Measurements from ENCODE around the gene KLC1. TPM values are rescaled to one million over a fixed set of nuclear protein-coding genes. Genes with fewer than 3 reads are reported as not detected.

The KLC1 gene
- total RNA-seq, 1 donor, result 212 TPM

DNA sequence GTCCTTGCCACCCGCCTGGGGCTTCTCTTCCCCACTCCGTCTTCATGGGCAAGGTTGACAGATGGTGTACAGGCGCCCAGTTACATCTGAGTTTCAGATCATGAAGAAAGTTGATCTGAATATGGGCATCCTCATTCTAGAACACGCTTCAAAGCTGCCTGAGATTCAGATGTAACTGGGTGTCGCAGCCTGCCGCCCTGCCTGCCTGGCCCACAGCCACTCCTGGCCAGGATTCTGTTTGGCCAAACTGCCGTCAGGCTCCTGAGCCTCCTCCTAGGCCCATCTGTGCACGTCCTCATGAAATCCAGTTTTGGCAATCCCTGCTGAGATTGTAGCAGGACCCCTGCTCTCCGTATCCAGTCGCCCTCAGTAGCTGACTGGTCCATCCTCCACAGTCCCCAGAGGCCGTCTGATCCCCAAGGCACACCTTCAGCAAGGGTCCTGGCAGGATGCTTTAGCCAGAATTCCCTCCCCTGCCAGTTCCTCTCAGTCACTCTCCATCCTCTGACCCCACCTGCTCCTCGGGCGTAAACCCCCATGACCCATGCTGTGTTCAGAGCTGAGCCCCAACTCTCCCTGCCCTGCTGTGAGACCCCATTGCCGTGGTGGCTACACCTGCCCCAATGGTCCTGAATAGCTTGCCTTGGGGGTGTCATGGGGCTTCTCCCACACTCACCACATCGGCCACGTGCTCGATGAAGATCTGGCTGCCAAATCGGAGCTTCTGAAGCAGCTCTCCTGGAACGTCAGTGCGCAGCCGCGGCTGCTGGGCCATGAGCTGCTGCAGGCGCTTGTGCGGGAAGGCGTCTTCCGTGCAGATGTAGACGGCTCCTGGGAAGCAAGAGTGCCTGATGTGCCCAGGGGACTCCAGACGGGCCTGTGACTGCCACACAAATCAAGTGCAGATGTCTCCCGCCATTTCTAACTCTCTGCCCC is 73.8 kb downstream of the KLC1 start:
- TF ChIP-seq, protein P1, sequence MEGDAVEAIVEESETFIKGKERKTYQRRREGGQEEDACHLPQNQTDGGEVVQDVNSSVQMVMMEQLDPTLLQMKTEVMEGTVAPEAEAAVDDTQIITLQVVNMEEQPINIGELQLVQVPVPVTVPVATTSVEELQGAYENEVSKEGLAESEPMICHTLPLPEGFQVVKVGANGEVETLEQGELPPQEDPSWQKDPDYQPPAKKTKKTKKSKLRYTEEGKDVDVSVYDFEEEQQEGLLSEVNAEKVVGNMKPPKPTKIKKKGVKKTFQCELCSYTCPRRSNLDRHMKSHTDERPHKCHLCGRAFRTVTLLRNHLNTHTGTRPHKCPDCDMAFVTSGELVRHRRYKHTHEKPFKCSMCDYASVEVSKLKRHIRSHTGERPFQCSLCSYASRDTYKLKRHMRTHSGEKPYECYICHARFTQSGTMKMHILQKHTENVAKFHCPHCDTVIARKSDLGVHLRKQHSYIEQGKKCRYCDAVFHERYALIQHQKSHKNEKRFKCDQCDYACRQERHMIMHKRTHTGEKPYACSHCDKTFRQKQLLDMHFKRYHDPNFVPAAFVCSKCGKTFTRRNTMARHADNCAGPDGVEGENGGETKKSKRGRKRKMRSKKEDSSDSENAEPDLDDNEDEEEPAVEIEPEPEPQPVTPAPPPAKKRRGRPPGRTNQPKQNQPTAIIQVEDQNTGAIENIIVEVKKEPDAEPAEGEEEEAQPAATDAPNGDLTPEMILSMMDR (IDR thresholded peaks at IDR 0.05; ENCODE audit: insufficient read depth, low read length), result no peak
- H3K4me3 ChIP-seq (ENCODE audit: low read depth, low read length), result no peak overlapping the region
- no peak for DNase-seq (ENCODE audit: low read depth)

DNA sequence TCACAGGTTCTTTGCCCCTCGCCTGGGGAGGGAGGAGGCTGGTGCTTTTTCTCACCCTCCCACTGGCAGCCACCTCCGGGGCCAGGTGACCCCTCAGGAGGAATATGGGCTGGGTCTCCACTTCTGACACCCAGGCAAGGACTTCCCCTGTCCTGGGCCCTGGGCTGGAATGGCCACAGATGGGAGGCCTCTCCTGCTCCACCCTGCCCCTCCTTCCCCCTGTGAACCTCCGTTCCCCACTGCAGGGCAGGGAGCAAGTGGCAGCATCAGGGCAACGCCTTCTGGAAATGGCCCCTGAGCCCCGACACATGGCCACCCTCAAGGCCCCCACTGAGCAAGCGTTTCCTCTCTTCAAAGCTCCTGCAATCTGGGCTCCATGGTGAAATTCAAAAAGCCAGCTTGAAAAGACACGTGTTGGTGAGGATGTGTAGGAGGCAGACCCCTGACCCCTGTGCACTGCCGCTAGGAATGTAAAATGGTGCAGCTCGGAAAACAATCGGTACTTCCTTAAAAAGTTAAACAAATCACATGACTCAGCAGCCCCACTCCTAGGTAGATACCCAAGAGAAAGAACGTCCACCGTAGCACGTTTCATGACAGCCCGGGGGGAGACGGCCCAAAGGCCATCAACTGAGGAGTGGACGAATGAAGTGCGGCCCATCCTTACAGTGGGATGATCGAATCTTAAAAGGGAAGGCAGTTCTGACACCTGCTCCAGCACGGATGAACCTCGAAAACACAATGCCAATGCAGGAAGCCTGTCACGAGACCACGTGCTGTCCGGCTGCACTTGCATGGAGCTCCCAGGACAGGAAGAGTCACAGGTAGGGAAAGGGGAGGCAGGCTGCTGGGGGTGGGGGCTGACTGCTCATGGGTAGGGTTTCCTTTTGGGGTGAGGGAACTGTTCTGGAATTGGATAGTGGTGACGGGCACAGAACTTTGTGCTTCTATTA is 74.7 kb downstream of the KLC1 start:
- DNase-seq (ENCODE audit: low read depth), result no peak
- no peak overlapping the region for H3K4me3 ChIP-seq (ENCODE audit: low read depth, low read length)
- TF ChIP-seq, protein P1 (IDR thresholded peaks at IDR 0.05; ENCODE audit: insufficient read depth, low read length), result no peak

DNA sequence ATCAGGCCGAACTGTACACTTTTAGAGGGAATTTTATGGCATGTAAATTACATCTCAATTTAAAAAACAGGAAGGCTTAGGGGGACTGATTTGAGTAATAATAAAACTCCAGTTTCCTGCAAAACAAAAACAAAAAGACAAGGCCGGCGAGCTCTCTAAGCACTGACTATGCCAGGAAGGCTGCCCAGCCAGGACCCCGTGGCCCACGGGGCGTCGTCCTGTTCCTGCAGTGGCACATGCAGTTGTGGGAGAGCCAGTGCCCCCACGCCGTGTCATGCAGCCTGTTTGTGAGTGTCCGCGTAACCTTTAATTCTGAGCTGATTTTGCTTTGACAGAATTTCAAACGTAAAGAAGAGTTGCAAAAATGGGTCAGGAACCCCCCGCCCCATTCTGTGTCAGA is 75.7 kb downstream of the KLC1 start:
- TF ChIP-seq, protein P1 (IDR thresholded peaks at IDR 0.05; ENCODE audit: insufficient read depth, low read length), result no peak
- no peak overlapping the region for H3K4me3 ChIP-seq (ENCODE audit: low read depth, low read length)
- DNase-seq (ENCODE audit: low read depth), result no peak

DNA sequence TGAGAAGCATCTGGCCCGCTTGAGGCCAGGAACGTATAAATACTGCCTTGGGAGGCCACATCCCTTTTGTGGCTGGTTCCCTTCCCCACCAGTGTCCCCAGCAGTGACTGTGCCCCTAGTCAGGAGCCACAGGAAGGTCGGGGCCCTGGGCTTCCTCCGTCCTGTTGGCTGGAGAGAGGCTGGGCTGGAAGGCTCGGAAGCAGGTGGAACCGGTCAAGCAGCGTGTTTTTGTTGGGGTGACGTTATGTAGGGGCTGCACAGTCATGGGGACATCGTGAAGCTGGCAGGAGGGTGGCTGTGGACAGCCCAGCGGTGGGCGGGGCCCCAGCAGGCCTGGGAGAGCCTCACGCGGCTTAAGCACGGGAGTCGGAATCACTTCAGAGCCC is 76.1 kb downstream of the KLC1 start:
- H3K4me3 ChIP-seq (ENCODE audit: low read depth, low read length), result no peak overlapping the region
- TF ChIP-seq, protein P1 (IDR thresholded peaks at IDR 0.05; ENCODE audit: insufficient read depth, low read length), result no peak
- no peak for DNase-seq (ENCODE audit: low read depth)

DNA sequence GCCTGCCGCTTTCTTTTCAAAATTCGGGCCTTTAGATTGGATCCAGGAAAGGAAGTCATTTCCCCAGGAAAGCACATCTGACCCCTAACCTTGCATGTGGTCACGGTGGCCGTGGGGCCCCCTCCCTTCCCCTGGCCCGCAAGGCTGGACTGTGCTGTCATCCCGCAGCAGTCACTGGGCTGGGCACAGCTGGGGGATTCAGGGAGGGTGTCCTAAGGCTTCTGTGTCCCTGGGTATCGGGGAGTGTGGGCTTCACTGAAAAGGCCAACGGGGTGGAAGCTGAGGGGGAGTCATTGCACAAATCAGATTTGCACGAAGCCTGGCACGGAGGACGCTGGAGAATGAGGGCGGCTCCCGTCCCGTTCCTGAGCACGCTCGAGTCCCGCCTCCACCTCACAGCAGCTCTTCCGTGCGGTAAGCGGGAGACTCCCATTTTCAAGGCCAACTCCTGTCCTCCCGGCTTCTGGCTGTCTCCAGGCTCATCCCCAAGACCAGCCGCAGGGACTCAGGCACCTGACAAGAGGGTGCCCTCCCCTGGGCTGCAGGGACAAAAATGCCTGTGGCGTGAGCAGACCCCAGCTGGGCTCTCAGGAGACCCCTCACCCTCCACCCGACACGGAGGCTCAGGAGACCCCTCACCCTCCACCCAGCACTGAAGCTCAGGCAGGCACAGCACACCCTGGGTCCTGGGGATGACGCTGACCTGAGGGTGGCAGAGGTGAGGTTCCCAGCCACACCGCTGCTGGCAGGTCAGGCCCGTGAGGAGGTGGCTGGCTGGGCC is 76.7 kb downstream of the KLC1 start:
- DNase-seq (ENCODE audit: low read depth), result no peak
- TF ChIP-seq, protein P1 (IDR thresholded peaks at IDR 0.05; ENCODE audit: insufficient read depth, low read length), result no peak
- H3K4me3 ChIP-seq (ENCODE audit: low read depth, low read length), result no peak overlapping the region
